Measurements from ENCODE around the gene SORBS1. TPM values are rescaled to one million over a fixed set of nuclear protein-coding genes. Genes with fewer than 3 reads are reported as not detected.

SORBS1 gene
- total RNA-seq, 6 experiments from 2014 or later = 0.05 to 0.26 (median 0.18) TPM

DNA sequence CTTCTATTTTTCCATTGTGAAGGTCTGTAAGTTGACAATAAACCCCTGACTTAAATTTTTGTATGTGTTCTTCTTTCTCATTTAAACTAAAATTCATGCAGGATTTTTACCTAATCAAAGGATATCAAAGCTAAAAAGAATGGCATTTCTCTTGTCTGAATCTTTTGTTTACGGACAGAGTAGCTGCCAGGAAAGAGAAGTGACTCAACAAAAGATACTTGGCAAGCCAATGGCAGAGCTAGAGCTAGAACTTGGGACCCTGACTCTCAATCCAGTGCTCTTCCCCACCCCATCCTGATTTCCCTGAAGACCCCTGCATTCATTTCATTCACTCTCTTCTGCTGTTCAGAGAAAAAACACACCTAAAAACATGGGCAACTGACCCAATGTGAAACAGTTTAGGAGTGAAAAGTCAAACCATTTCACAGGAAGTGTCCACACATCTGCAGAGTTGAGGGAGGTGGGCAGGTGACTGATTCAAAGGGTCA lies 230.2 kb downstream of the SORBS1 start:
- Mint-ChIP-seq H3K9me3 (no peaks in the 10 kb centered on the region), H3K27me3 (ENCODE audit: insufficient read depth) (peaks cover 6% of the 10 kb centered on the region), H3K4me1 (ENCODE audit: low read depth) (peaks cover 60% of the 10 kb centered on the region), H3K27ac (no peak overlapping the region), H3K4me3 (no peak overlapping the region), H3K36me3 (ENCODE audit: low read depth) (no peaks in the 10 kb centered on the region)
- no peak for DNase-seq
- TF ChIP-seq, protein P1, sequence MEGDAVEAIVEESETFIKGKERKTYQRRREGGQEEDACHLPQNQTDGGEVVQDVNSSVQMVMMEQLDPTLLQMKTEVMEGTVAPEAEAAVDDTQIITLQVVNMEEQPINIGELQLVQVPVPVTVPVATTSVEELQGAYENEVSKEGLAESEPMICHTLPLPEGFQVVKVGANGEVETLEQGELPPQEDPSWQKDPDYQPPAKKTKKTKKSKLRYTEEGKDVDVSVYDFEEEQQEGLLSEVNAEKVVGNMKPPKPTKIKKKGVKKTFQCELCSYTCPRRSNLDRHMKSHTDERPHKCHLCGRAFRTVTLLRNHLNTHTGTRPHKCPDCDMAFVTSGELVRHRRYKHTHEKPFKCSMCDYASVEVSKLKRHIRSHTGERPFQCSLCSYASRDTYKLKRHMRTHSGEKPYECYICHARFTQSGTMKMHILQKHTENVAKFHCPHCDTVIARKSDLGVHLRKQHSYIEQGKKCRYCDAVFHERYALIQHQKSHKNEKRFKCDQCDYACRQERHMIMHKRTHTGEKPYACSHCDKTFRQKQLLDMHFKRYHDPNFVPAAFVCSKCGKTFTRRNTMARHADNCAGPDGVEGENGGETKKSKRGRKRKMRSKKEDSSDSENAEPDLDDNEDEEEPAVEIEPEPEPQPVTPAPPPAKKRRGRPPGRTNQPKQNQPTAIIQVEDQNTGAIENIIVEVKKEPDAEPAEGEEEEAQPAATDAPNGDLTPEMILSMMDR (IDR thresholded peaks at IDR 0.05) = no peak

DNA sequence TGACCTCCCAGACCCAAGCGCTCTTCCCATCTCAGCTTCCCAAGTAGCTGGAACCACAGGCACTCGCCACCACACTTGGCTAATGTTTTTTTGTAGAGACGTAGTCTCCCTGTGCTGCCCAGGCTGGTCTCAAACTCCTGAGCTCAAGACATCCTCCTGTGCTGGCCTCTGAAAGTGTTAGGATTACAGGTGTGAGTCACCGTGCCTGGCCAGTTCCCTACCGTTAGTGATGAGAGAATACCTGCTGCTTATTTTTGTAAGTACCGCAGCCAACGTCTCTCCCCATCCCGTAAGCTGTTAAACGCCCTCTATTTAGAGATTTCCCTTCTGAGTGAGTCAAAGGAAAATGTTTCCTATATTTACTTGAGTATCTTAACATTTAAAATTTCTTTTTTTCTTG lies 231.9 kb downstream of the SORBS1 start:
- H3K27ac Mint-ChIP-seq = no peak overlapping the region
- DNase-seq = no peak
- no peaks in the 10 kb centered on the region for H3K9me3 Mint-ChIP-seq
- peaks cover 12% of the 10 kb centered on the region for H3K27me3 Mint-ChIP-seq (ENCODE audit: insufficient read depth)
- peaks cover 49% of the 10 kb centered on the region for H3K4me1 Mint-ChIP-seq (ENCODE audit: low read depth)
- no peaks in the 10 kb centered on the region for H3K36me3 Mint-ChIP-seq (ENCODE audit: low read depth)
- no peak overlapping the region for H3K4me3 Mint-ChIP-seq
- TF ChIP-seq, protein P1 (IDR thresholded peaks at IDR 0.05) = no peak

DNA sequence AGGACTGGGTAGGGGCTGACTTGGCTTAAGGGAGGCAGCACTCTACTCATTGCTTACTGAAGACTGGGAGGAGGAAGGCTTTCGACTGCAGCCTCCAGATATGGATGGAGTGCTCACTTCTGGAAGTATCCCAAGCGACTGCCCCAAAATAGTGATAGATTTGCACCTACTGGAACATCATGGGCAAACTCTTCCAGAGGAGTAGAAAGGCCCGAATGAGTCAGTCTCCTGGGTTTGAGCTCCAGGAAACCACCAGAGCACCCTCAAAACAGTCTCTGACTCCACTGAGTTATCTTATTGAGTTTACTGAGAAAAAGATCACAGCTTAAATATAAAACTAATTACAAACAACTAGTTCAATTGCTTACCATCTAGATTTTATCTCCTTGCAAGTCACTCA lies 233.2 kb downstream of the SORBS1 start:
- peaks cover 36% of the 10 kb centered on the region for H3K4me1 Mint-ChIP-seq (ENCODE audit: low read depth)
- H3K27me3 Mint-ChIP-seq (ENCODE audit: insufficient read depth) = peaks cover 13% of the 10 kb centered on the region
- DNase-seq = no peak
- no peak overlapping the region for H3K27ac Mint-ChIP-seq
- TF ChIP-seq, protein P1 (IDR thresholded peaks at IDR 0.05) = no peak
- no peaks in the 10 kb centered on the region for H3K36me3 Mint-ChIP-seq (ENCODE audit: low read depth)
- no peak overlapping the region for H3K4me3 Mint-ChIP-seq
- H3K9me3 Mint-ChIP-seq = no peaks in the 10 kb centered on the region

DNA sequence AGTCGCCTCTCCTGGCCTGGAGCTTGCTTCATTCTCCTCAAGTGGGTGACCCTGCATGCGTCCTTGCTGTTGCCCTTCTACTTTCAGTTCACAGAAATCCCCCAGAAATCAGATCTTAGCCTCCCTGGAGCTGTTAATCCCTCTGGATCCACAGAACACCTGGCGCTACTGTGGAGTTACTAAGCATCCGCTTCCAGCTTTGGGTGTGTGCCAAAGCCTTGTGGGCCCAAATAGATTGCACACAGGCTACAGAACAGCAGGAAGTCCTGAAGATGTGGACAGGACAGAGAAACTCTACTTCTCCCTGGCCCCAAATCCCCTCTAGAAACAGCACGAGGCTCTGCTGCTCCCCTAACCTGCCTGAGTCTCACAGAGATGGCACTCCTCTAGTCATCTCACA lies 233.8 kb downstream of the SORBS1 start:
- DNase-seq = peak; percentile 40
- no peaks in the 10 kb centered on the region for H3K9me3 Mint-ChIP-seq
- no peaks in the 10 kb centered on the region for H3K36me3 Mint-ChIP-seq (ENCODE audit: low read depth)
- H3K27ac Mint-ChIP-seq = no peak overlapping the region
- peaks cover 37% of the 10 kb centered on the region for H3K4me1 Mint-ChIP-seq (ENCODE audit: low read depth)
- peaks cover 13% of the 10 kb centered on the region for H3K27me3 Mint-ChIP-seq (ENCODE audit: insufficient read depth)
- no peak overlapping the region for H3K4me3 Mint-ChIP-seq
- TF ChIP-seq, protein P1 (IDR thresholded peaks at IDR 0.05) = no peak

DNA sequence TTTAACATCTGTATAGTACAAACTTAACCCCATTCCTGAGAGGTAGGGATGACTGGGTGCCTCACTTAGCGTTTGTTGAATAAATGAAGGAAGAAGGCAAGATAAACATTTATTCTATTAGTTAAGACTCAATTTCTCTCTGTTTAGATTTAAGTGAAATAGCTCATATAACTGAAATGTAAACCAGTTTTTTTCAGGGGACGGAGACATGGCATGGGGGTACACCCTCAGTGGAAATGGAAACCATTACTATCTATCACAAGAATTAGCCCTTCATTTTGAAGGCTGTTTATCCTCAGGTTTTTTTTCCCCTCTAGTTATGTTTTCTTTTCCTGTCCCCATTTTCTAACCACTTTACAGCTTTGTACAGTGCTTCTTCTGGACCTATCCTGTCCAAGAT lies 234.8 kb downstream of the SORBS1 start:
- DNase-seq = no peak
- Mint-ChIP-seq H3K27me3 (ENCODE audit: insufficient read depth) (peaks cover 15% of the 10 kb centered on the region), H3K36me3 (ENCODE audit: low read depth) (no peaks in the 10 kb centered on the region), H3K4me1 (ENCODE audit: low read depth) (peaks cover 40% of the 10 kb centered on the region), H3K27ac (no peak overlapping the region), H3K9me3 (no peaks in the 10 kb centered on the region), H3K4me3 (no peak overlapping the region)
- TF ChIP-seq, protein P1 (IDR thresholded peaks at IDR 0.05) = no peak

DNA sequence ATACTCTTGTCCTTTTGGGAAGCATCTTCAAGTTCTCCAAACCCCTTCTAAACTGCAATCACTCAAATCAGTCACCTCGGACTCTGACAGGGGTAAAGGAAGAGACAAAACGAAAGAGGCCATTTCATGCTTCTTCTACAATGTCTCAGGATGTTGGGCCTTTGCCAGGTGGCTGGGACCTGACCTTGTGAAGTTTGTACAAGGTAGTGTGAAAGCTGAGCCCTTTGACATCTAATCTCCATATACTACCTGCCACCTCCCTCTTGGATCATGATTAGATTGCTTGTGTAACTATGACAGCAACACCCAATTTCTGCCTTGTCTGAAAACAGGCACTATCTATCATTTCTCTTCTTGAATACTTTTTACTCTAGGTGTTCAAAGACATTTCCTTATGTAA lies 235.3 kb downstream of the SORBS1 start:
- Mint-ChIP-seq H3K27ac (no peak overlapping the region), H3K27me3 (ENCODE audit: insufficient read depth) (peaks cover 14% of the 10 kb centered on the region), H3K4me1 (ENCODE audit: low read depth) (peaks cover 35% of the 10 kb centered on the region), H3K4me3 (no peak overlapping the region), H3K9me3 (no peaks in the 10 kb centered on the region), H3K36me3 (ENCODE audit: low read depth) (no peaks in the 10 kb centered on the region)
- TF ChIP-seq, protein P1 (IDR thresholded peaks at IDR 0.05) = no peak
- DNase-seq = no peak

All from HFFc6 (cell line).